Left lung (tissue), 10 donors: ENCODE data around the gene STK24. TPM values are rescaled to one million over a fixed set of nuclear protein-coding genes. Genes with fewer than 3 reads are reported as not detected.

Source experiments
- ATAC-seq: fragments of 200-7000 bp; cut with Tn5 transposase; one replicate; pipeline ENCODE4 v1.9.1; 2020; ENCODE audit warnings: moderate library complexity
- DNase-seq, 4 donors: peaks; one replicate each; pipeline ENCODE4 v3.0.0-alpha.2; 2013 to 2020
- H3K27ac ChIP-seq, 2 donors: fragments of 200-600 bp; sonication (generic) in 1 of 2; one replicate each; pipeline versions ENCODE4 v1.5.0 to v1.8.0; 2020 to 2021
- H3K27me3 ChIP-seq, 2 donors: fragments of 200-600 bp; sonication (generic) in 1 of 2; one replicate each; pipeline versions ENCODE4 v1.5.0 to v1.8.0; 2020 to 2021
- H3K36me3 ChIP-seq, 2 donors: fragments of 200-600 bp; sonication (generic) in 1 of 2; one replicate each; pipeline versions ENCODE4 v1.5.0 to v1.8.0; 2020 to 2021
- H3K4me1 ChIP-seq, 2 donors: fragments of 200-600 bp; one replicate each; pipeline ENCODE4 v1.8.0; 2021
- H3K4me3 ChIP-seq, 2 donors: fragments of 200-600 bp; sonication (generic) in 1 of 2; one replicate each; pipeline versions ENCODE4 v1.5.0 to v1.8.0; 2020 to 2021; ENCODE audit warnings: mild to moderate bottlenecking in 1 of 2
- H3K9me3 ChIP-seq, 2 donors: fragments of 200-600 bp; sonication (generic) in 1 of 2; one replicate each; pipeline versions ENCODE4 v1.5.0 to v1.8.0; 2020 to 2021
- intact Hi-C, 2 donors: fragments of 100-400 bp; cut with DNase I; formaldehyde crosslinking; loops; one replicate each; pipeline versions ENCODE4 v1.11.2 to v1.14.2; 2022
- polyA plus RNA-seq, 6 donors: library from polyadenylated mRNA; unstranded; fragments of 120-200 nt; gene quantifications; one replicate each; pipeline ENCODE4 v1.2.1, GENCODE V29; 2013; ENCODE audit not compliant: insufficient read length in 6 of 6
- total RNA-seq, 2 donors: library from RNA; stranded (reverse); fragmentation: NEBNext Ultra II Directional; extraction: Animal tissue kit (Norgen Biotek cat#: 25700); gene quantifications; one replicate each; pipeline ENCODE4 v1.2.1, GENCODE V29; 2021
- TF ChIP-seq, protein P1 (sequence below), 2 donors: fragments of 200-600 bp; sonication (generic) in 1 of 2; IDR thresholded peaks; one replicate each; pipeline versions ENCODE4 v1.5.0 to v1.8.0; 2021; ENCODE audit warnings: antibody characterized with exemption in 2 of 2
- donor health status: DM: no; HTN: yes; CAD: no.
- donor health status: DM: no; HTN: no; CAD: no.

The STK24 gene
- total and polyA plus RNA-seq, 8 donors = 65.6 to 84.0 (median 75.0) TPM

DNA sequence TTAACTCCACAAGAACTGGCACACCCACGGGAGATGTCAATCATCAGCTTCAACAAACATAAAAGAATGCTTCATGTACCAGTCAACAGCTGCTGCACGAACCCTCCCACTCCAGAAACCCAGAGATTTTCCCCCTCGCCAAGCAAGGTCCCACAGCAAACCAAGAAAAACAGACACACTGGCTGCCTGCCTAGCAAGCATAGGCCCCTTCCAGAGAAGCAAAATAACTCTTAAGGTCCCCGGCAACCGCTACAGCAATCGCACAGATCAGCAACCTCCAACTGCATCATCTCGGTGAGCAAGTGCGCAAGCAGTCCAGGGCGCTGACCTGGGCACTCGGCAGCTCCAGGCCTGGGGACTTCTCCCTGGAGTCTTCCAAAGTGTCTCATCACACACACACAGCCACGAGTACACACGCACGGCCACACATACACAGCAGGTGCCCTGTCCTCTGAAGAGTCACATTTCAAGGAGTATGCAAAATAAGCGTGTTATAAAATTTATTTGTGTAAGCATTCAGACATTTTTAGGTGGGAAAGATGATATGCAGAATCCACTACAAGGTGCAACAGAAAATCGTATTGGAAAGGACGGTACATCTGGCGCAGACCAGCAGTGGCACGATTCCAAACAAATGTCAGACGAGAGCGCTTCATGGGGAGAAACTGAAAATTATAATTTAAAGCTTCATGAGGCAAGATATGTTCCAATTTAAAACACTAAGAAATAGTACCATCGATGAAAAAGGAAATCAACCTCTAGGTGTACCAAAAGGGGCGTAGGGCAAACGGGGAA lies 125.0 kb downstream of the STK24 start:
- TF ChIP-seq, protein P1, sequence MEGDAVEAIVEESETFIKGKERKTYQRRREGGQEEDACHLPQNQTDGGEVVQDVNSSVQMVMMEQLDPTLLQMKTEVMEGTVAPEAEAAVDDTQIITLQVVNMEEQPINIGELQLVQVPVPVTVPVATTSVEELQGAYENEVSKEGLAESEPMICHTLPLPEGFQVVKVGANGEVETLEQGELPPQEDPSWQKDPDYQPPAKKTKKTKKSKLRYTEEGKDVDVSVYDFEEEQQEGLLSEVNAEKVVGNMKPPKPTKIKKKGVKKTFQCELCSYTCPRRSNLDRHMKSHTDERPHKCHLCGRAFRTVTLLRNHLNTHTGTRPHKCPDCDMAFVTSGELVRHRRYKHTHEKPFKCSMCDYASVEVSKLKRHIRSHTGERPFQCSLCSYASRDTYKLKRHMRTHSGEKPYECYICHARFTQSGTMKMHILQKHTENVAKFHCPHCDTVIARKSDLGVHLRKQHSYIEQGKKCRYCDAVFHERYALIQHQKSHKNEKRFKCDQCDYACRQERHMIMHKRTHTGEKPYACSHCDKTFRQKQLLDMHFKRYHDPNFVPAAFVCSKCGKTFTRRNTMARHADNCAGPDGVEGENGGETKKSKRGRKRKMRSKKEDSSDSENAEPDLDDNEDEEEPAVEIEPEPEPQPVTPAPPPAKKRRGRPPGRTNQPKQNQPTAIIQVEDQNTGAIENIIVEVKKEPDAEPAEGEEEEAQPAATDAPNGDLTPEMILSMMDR (IDR thresholded peaks at IDR 0.05) = no peak
- no peak overlapping the region for H3K4me3 ChIP-seq
- H3K9me3 ChIP-seq = no peaks in the 10 kb centered on the region
- intact Hi-C loops = no loop called here
- peaks cover 6% of the 10 kb centered on the region in 2 donors for H3K4me1 ChIP-seq
- peaks cover 0 to 85% of the 10 kb centered on the region in 2 donors for H3K36me3 ChIP-seq
- H3K27me3 ChIP-seq = no peaks in the 10 kb centered on the region
- ATAC-seq = no peak
- no peak overlapping the region for H3K27ac ChIP-seq
- DNase-seq = no peak

DNA sequence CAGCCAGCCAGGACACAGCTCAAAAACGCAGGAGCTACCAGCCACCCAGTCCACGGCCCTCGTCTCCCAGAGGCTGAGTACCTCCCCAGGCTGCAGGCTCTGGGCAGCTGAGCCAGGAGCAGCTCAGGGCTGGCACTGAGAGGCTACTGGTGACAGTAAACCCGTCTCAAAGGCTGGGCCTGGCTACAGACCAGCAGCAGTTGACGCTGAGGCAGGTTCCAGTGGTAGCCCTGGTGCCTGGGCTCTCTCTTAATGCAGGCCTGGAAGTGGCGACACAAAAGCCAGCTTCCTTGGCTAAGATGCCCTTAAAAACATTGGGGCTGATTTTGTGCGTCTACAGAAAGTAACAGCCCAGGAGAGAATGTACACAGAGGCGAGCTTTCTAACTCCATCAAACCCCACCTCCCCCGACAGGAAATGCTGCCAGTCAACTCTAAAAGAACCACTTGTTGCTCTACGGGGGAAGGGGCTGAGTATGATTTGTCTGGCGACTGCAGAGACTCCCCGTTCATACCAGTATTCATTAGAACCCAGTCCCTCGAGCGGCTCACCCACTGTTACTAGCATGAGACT lies 126.3 kb downstream of the STK24 start:
- Histone ChIP-seq H3K36me3 (peaks cover 0 to 82% of the 10 kb centered on the region in 2 donors), H3K27me3 (no peaks in the 10 kb centered on the region), H3K27ac (no peak overlapping the region), H3K4me3 (no peak overlapping the region), H3K9me3 (no peaks in the 10 kb centered on the region), H3K4me1 (peaks cover 6 to 9% of the 10 kb centered on the region in 2 donors)
- ATAC-seq (no peak), DNase-seq (no peak)
- TF ChIP-seq, protein P1 (IDR thresholded peaks at IDR 0.05) = no peak
- intact Hi-C loops = no loop called here

DNA sequence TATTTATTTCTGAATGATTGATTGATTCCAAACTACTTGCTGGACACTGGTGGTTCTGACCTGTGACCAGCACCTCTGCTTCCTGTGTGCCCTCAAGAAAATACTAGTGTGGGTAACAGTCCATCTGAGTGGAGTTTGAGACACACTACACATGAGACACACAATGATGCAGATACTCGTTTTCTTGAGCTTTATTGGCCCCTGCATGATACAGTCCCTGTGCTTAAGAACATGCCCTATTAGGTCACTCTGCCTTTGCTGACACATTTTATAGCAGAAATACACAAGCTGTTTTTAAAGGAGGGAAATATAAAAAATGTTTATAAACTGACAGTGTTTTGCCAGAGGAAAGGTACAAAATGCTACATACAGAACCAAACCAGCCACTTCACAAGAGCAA lies 126.9 kb downstream of the STK24 start:
- intact Hi-C loops = no loop called here

DNA sequence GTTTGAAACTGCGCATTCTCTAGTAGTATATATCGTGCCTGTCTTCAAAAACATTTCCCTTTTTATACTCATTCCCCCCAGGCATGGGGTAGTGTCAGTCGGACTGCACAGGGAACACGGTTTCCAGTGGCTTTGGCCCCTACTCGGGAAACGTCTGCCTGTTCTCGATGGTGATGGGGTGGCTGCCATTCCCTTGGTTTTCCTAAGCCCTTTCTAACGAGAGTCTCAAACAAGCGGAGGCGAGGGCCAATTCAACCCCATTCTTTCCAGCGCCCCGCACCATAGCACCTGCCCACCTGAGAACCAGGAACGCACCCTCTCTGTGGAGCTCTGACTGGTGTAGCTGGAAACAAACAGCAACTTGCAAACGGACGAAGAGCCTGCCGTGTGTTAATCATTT lies 127.6 kb downstream of the STK24 start:
- H3K36me3 ChIP-seq = peaks cover 0 to 69% of the 10 kb centered on the region in 2 donors
- intact Hi-C loops = loop anchor here in 1 of 2 donors (5.0 kb wide), 1 partner anchor 203 kb away; no protein-coding TSS in a partner anchor
- no peak overlapping the region for H3K27ac ChIP-seq

More for the DNA sequence above, 126.9 kb downstream of the STK24 start:
- Histone ChIP-seq H3K36me3 (peaks cover 0 to 76% of the 10 kb centered on the region in 2 donors), H3K9me3 (no peaks in the 10 kb centered on the region), H3K27ac (no peak overlapping the region), H3K4me3 (no peak overlapping the region), H3K4me1 (peaks cover 6 to 15% of the 10 kb centered on the region in 2 donors), H3K27me3 (no peaks in the 10 kb centered on the region)
- TF ChIP-seq, protein P1 (IDR thresholded peaks at IDR 0.05) = no peak
- DNase-seq (no peak), ATAC-seq (no peak)

DNA sequence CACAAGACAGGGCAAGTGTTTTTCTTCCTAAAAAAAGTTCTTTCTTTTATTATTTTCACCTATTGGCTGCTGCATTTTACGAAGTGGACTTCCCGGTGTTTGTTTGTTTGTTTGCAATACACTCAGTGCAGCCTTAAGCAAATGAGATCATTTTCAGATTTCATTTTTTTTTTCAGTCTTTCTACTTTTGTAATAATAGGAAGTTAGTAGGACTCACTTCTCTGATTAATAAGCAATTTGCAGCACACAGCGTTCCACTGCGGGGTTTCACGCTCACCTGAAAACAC lies 128.3 kb downstream of the STK24 start:
- H3K4me3 ChIP-seq = no peak overlapping the region
- TF ChIP-seq, protein P1 (IDR thresholded peaks at IDR 0.05) = no peak
- intact Hi-C loops = loop anchor here in 1 of 2 donors (5.0 kb wide), 1 partner anchor 204 kb away; no protein-coding TSS in a partner anchor
- ATAC-seq (no peak), DNase-seq (no peak)
- no peak overlapping the region for H3K27ac ChIP-seq
- no peaks in the 10 kb centered on the region for H3K9me3 ChIP-seq
- H3K36me3 ChIP-seq = peaks cover 0 to 70% of the 10 kb centered on the region in 2 donors
- H3K4me1 ChIP-seq = peaks cover 0 to 10% of the 10 kb centered on the region in 2 donors
- no peaks in the 10 kb centered on the region for H3K27me3 ChIP-seq

More for the DNA sequence above, 127.6 kb downstream of the STK24 start:
- Histone ChIP-seq H3K4me1 (peaks cover 0 to 10% of the 10 kb centered on the region in 2 donors), H3K9me3 (no peaks in the 10 kb centered on the region), H3K27me3 (no peaks in the 10 kb centered on the region), H3K4me3 (no peak overlapping the region)
- DNase-seq (no peak), ATAC-seq (no peak)
- TF ChIP-seq, protein P1 (IDR thresholded peaks at IDR 0.05) = no peak
